Left ventricle myocardium inferior (tissue), 1 donor: Measurements from ENCODE around the gene RNF151. TPM values are rescaled to one million over a fixed set of nuclear protein-coding genes. Genes with fewer than 3 reads are reported as not detected.

ENCODE experiments used
- DNase-seq: peaks from one replicate; pipeline ENCODE4 v3.0.0-alpha.2; 2020
- H3K27ac ChIP-seq: fragments of 200-600 bp; replicated peaks from 2 replicates; pipeline ENCODE4 v1.8.0; 2021
- H3K27me3 ChIP-seq: fragments of 200-600 bp; 2 replicates; pipeline ENCODE4 v1.8.0; 2021; ENCODE audit warnings: low read depth
- H3K36me3 ChIP-seq: fragments of 200-600 bp; 2 replicates; pipeline ENCODE4 v1.8.0; 2021
- H3K4me1 ChIP-seq: fragments of 200-600 bp; 2 replicates; pipeline ENCODE4 v1.8.0; 2021
- H3K4me3 ChIP-seq: fragments of 200-600 bp; 2 replicates; pipeline ENCODE4 v1.8.0; 2021; ENCODE audit warnings: mild to moderate bottlenecking, moderate library complexity
- H3K9me3 ChIP-seq: fragments of 200-600 bp; replicated peaks from 2 replicates; pipeline ENCODE4 v1.8.0; 2021
- intact Hi-C: fragments of 100-400 bp; cut with micrococcal nuclease; formaldehyde crosslinking; loops from one replicate; pipeline ENCODE4 v1.11.0; 2022
- total RNA-seq: library from RNA; stranded (reverse); fragmentation: NEBNext Ultra II Directional; extraction: Animal tissue kit (Norgen Biotek cat#: 25700); gene quantifications from one replicate; pipeline ENCODE4 v1.2.1, GENCODE V29; 2021
- TF ChIP-seq, protein P1 (sequence below): fragments of 200-600 bp; IDR thresholded peaks from 2 replicates; pipeline ENCODE4 v1.8.0; 2021; ENCODE audit warnings: antibody characterized with exemption, mild to moderate bottlenecking, borderline replicate concordance
- donor health status: DM: no; HTN: yes; CAD: no; lungs with severe emphysema.

RNF151 gene
- total RNA-seq, 1 donor from 2014 or later: not detected

GRCh38 chr16:2003827-2004641 lies 37.4 kb downstream of the RNF151 start:
- intact Hi-C loops: no loop called here
- peak overlapping the region; percentile 71 for H3K27ac ChIP-seq
- TF ChIP-seq, protein P1, sequence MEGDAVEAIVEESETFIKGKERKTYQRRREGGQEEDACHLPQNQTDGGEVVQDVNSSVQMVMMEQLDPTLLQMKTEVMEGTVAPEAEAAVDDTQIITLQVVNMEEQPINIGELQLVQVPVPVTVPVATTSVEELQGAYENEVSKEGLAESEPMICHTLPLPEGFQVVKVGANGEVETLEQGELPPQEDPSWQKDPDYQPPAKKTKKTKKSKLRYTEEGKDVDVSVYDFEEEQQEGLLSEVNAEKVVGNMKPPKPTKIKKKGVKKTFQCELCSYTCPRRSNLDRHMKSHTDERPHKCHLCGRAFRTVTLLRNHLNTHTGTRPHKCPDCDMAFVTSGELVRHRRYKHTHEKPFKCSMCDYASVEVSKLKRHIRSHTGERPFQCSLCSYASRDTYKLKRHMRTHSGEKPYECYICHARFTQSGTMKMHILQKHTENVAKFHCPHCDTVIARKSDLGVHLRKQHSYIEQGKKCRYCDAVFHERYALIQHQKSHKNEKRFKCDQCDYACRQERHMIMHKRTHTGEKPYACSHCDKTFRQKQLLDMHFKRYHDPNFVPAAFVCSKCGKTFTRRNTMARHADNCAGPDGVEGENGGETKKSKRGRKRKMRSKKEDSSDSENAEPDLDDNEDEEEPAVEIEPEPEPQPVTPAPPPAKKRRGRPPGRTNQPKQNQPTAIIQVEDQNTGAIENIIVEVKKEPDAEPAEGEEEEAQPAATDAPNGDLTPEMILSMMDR: peak; percentile 98
- H3K27me3 ChIP-seq: no peaks in the 10 kb centered on the region
- H3K4me1 ChIP-seq: peaks cover 61% of the 10 kb centered on the region
- H3K36me3 ChIP-seq: peaks cover 43% of the 10 kb centered on the region
- H3K4me3 ChIP-seq: peak overlapping the region; percentile 53
- peak; percentile 90 for DNase-seq
- no peaks in the 10 kb centered on the region for H3K9me3 ChIP-seq

GRCh38 chr16:2004795-2005517 lies 38.3 kb downstream of the RNF151 start:
- Histone ChIP-seq H3K27ac (no peak overlapping the region), H3K9me3 (no peaks in the 10 kb centered on the region), H3K4me1 (peaks cover 67% of the 10 kb centered on the region), H3K27me3 (no peaks in the 10 kb centered on the region), H3K36me3 (peaks cover 34% of the 10 kb centered on the region), H3K4me3 (no peak overlapping the region)
- intact Hi-C loops: no loop called here
- TF ChIP-seq, protein P1: no peak
- no peak for DNase-seq

- peaks cover 28% of the 10 kb centered on the region for H3K36me3 ChIP-seq
- intact Hi-C loops: no loop called here
- H3K27me3 ChIP-seq: no peaks in the 10 kb centered on the region
- no peaks in the 10 kb centered on the region for H3K9me3 ChIP-seq
- no peak overlapping the region for H3K4me3 ChIP-seq
- TF ChIP-seq, protein P1: no peak
- no peak overlapping the region for H3K27ac ChIP-seq
- H3K4me1 ChIP-seq: peaks cover 74% of the 10 kb centered on the region
- DNase-seq: no peak
These were observed 39.0 kb downstream of the RNF151 start for GRCh38 chr16:2005646-2006045.

DNA sequence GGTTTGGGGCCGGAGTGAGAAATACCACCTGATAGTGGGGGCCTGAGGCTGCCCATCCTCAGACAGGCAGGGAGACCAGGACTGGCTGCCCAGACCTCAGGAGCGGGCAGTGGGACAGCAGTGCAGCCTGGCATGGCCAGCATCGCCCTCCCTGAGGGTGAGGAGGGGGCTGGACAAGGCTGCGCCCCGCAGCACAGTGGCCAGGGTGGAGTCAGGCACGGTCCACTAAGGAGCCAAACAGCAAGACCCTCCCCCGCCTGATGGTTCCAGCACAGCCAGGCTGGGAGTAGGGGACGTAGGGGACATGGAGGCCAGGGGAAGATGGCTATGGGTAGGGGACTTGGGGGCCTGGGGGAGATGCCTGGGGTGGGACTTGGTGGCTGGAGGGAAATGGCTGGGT lies 39.7 kb downstream of the RNF151 start:
- H3K4me3 ChIP-seq: no peak overlapping the region
- intact Hi-C loops: no loop called here
- H3K27me3 ChIP-seq: no peaks in the 10 kb centered on the region
- H3K4me1 ChIP-seq: peaks cover 75% of the 10 kb centered on the region
- peaks cover 22% of the 10 kb centered on the region for H3K36me3 ChIP-seq
- no peaks in the 10 kb centered on the region for H3K9me3 ChIP-seq
- no peak overlapping the region for H3K27ac ChIP-seq
- TF ChIP-seq, protein P1: no peak
- no peak for DNase-seq

DNA sequence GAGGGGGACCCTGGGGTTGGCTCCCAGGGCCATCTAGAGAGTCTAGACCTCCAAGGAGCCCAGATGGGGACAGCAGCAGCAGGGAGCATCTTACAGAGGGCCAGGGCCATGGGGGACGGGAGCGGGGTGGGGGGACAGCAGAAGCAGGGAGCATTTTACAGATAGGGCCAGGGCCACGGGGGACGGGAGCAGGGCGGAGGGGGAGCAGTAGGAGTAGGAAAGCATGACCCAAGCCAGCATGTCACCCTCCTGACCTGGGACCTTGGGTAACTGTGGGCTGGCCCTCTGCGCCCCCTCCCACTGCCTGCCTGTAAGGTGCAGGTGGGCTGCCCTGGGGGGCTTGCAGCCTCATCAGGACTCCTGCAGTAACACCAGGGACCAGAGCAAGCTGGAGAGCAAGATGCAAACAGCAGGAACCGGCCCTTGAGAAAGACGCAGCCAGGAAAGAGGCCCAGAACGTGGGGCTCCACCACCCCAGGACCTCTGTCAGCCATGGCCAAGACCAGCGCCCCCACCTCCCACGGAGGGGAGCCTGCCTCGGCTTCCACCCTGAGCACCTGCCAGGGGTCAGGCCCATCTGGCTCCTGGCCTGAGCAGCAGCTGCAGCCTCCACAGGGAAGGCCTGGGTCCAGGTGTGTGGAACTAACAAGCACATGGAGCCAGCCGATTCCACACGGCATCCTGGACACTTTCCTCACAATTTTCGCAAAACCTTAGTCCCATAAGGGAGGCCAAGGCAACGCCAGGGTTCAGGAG lies 40.6 kb downstream of the RNF151 start:
- intact Hi-C loops: no loop called here
- TF ChIP-seq, protein P1: no peak
- peaks cover 13% of the 10 kb centered on the region for H3K36me3 ChIP-seq
- peak overlapping the region; percentile 91 for H3K27ac ChIP-seq
- no peak for DNase-seq
- H3K27me3 ChIP-seq: no peaks in the 10 kb centered on the region
- no peaks in the 10 kb centered on the region for H3K9me3 ChIP-seq
- peak overlapping the region; percentile 93 for H3K4me3 ChIP-seq
- H3K4me1 ChIP-seq: peaks cover 75% of the 10 kb centered on the region
